Keratinocyte (primary cell): ENCODE measurements around the gene PRRT1B. TPM values are rescaled to one million over a fixed set of nuclear protein-coding genes. Genes with fewer than 3 reads are reported as not detected.

Source experiments
- DNase-seq: peaks from one replicate; pipeline ENCODE4 v3.0.0-alpha.2; 2011; ENCODE audit warnings: low read depth, missing footprints, low spot score
- FAIRE-seq: peaks from 2 replicates; lab custom pipeline; 2011; peaks lifted over from hg19 to GRCh38; lab: Jason Lieb, UNC
- H2AFZ ChIP-seq: 2 replicates; pipeline ENCODE4 v1.6.0; 2012; ENCODE audit warnings: low read length, control low read depth, inconsistent platforms; ENCODE audit not compliant: control insufficient read depth
- H3K27ac ChIP-seq: 2 replicates; pipeline ENCODE4 v1.5.1; 2011; ENCODE audit warnings: low read length; ENCODE audit not compliant: control insufficient read depth, insufficient read depth
- H3K27me3 ChIP-seq: 3 replicates; pipeline ENCODE4 v1.6.0; 2011; ENCODE audit warnings: low read length; ENCODE audit not compliant: control insufficient read depth, insufficient read depth; ENCODE audit errors: extremely low read depth
- H3K36me3 ChIP-seq, 2 experiments: 2 replicates in 1 of 2; 3 replicates in 1 of 2; pipeline ENCODE4 v1.5.1; 2011; ENCODE audit warnings: low read length in 2 of 2, mild to moderate bottlenecking in 1 of 2; ENCODE audit not compliant: control insufficient read depth in 2 of 2, insufficient read depth in 2 of 2; ENCODE audit errors: extremely low read depth in 1 of 2
- H3K4me1 ChIP-seq: 3 replicates; pipeline ENCODE4 v1.5.1; 2011; ENCODE audit warnings: low read length; ENCODE audit not compliant: control insufficient read depth, insufficient read depth; ENCODE audit errors: extremely low read depth
- H3K4me2 ChIP-seq: 3 replicates; pipeline ENCODE4 v1.6.0; 2011; ENCODE audit warnings: low read depth, low read length; ENCODE audit not compliant: control insufficient read depth, insufficient read depth; ENCODE audit errors: extremely low read depth
- H3K4me3 ChIP-seq, 3 experiments: fragments of 200-600 bp in 1 of 3; sonication (generic) in 1 of 3; 2 replicates in 2 of 3; 3 replicates in 1 of 3; pipeline ENCODE4 v1.5.1; 2011 to 2016; ENCODE audit warnings: low read length in 3 of 3, mild to moderate bottlenecking in 3 of 3, control low read depth in 2 of 3, inconsistent platforms in 1 of 3, low read depth in 1 of 3, mixed read lengths in 1 of 3, mixed run types in 1 of 3, moderate library complexity in 1 of 3; ENCODE audit not compliant: control insufficient read depth in 2 of 3, insufficient read depth in 2 of 3; ENCODE audit errors: extremely low read depth in 1 of 3
- H3K79me2 ChIP-seq: 2 replicates; pipeline ENCODE4 v1.6.0; 2012; ENCODE audit warnings: low read length; ENCODE audit not compliant: control insufficient read depth, insufficient read depth
- H3K9ac ChIP-seq: 3 replicates; pipeline ENCODE4 v1.6.0; 2011; ENCODE audit warnings: low read length; ENCODE audit not compliant: control insufficient read depth, insufficient read depth; ENCODE audit errors: extremely low read depth
- H3K9me1 ChIP-seq: 3 replicates; pipeline ENCODE4 v1.6.0; 2011; ENCODE audit warnings: low read length; ENCODE audit not compliant: control insufficient read depth, insufficient read depth; ENCODE audit errors: extremely low read depth
- H3K9me3 ChIP-seq: 2 replicates; pipeline ENCODE4 v1.5.1; 2012; ENCODE audit warnings: low read depth, low read length; ENCODE audit not compliant: control insufficient read depth
- H4K20me1 ChIP-seq: 3 replicates; pipeline ENCODE4 v1.6.0; 2011; ENCODE audit warnings: low read length; ENCODE audit not compliant: control insufficient read depth, insufficient read depth; ENCODE audit errors: extremely low read depth
- EZH2 ChIP-seq: IDR thresholded peaks from one replicate; pipeline ENCODE4 v1.6.1; 2012; ENCODE audit warnings: inconsistent platforms, mild to moderate bottlenecking, low read length, moderate library complexity
- dilution Hi-C: fragments of 300-500 bp; cut with MboI; formaldehyde crosslinking; loops from one replicate; pipeline ENCODE4 v1.7.0; 2020; ENCODE audit warnings: low sequenced_read_pairs; ENCODE audit not compliant: extremely low pct_ligation_motif_present
- polyA plus RNA-seq, 5 experiments: library from polyadenylated mRNA; depleted of rRNA in 3 of 5; stranded (reverse) in 3 of 5; stranded (forward) in 1 of 5; unstranded in 1 of 5; fragments of >200 nt; gene quantifications; 1 replicate in 1 of 5; 2 replicates in 3 of 5; 3 replicates in 1 of 5; pipeline versions ENCODE4 v1.2.1 to v1.2.3, GENCODE V29; 2011 to 2012; ENCODE audit warnings: missing spikeins in 2 of 5, low read depth in 1 of 5, low replicate concordance in 1 of 5
- TF ChIP-seq, protein P1 (sequence below), 3 experiments: IDR thresholded peaks in 1 of 3; conservative IDR thresholded peaks in 1 of 3; optimal IDR thresholded peaks in 1 of 3; 2 replicates in 2 of 3; 3 replicates in 1 of 3; pipeline versions ENCODE3 to v1.5.1; 2011; ENCODE audit warnings: low read length in 3 of 3, mild to moderate bottlenecking in 3 of 3, moderate library complexity in 2 of 3, control low read depth in 1 of 3, inconsistent platforms in 1 of 3; ENCODE audit not compliant: insufficient read depth in 2 of 3; ENCODE audit errors: extremely low read depth in 1 of 3

Gene PRRT1B
- polyA plus RNA-seq, 1 donor (not counting 4 experiments of a cell fraction or from before 2014, with no cell fraction given) = not detected

GRCh38 chr9:131529597-131530545 lies 15.5 kb upstream of the PRRT1B start:
- DNase-seq = no peak
- H3K79me2 ChIP-seq = peaks cover 8% of the 10 kb centered on the region
- no peak for FAIRE-seq
- peak overlapping the region; percentile 40 for H3K27ac ChIP-seq
- dilution Hi-C loops = no loop called here
- peaks cover 8 to 19% of the 10 kb centered on the region in 2 experiments for H3K36me3 ChIP-seq
- peak overlapping the region; percentile 77 for H3K9ac ChIP-seq
- H2AFZ ChIP-seq = peak overlapping the region; percentile 33
- H3K4me2 ChIP-seq = peak overlapping the region; percentile 95
- no peaks in the 10 kb centered on the region for H3K27me3 ChIP-seq
- H3K9me3 ChIP-seq = no peaks in the 10 kb centered on the region
- peaks cover 11% of the 10 kb centered on the region for H3K4me1 ChIP-seq
- no peaks in the 10 kb centered on the region for H4K20me1 ChIP-seq
- no peak for TF ChIP-seq EZH2
- TF ChIP-seq, protein P1, sequence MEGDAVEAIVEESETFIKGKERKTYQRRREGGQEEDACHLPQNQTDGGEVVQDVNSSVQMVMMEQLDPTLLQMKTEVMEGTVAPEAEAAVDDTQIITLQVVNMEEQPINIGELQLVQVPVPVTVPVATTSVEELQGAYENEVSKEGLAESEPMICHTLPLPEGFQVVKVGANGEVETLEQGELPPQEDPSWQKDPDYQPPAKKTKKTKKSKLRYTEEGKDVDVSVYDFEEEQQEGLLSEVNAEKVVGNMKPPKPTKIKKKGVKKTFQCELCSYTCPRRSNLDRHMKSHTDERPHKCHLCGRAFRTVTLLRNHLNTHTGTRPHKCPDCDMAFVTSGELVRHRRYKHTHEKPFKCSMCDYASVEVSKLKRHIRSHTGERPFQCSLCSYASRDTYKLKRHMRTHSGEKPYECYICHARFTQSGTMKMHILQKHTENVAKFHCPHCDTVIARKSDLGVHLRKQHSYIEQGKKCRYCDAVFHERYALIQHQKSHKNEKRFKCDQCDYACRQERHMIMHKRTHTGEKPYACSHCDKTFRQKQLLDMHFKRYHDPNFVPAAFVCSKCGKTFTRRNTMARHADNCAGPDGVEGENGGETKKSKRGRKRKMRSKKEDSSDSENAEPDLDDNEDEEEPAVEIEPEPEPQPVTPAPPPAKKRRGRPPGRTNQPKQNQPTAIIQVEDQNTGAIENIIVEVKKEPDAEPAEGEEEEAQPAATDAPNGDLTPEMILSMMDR (optimal IDR thresholded peaks at IDR 0.05 in 1 of 3, IDR thresholded peaks at IDR 0.05 in 1 of 3, conservative IDR thresholded peaks at IDR 0.05 in 1 of 3; ENCODE audit: extremely low read depth in 1 of 3, insufficient read depth in 2 of 3, low read length in 3 of 3) = peak in 1 of 3 experiments; percentile 18
- H3K4me3 ChIP-seq = peak overlapping the region; percentile 79 to 86 (median 84)
- no peaks in the 10 kb centered on the region for H3K9me1 ChIP-seq

DNA sequence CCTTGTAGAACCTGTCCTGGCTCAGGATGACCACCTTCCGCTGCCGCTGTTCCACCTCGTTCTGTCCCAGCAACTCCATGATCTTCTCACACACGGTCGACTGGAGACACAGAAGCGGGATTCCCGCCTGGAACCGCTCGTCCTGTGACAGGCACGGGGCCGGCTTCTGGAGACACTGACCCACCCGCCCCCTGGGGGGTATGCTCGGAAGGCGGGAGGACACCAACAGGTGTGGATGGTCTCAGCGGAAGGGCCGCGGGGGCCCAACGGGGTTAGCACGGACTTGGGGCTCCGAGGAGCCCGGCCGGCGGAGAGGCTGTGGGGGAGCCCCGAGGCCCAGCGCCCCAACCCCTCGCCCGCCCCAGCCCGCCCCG lies 14.8 kb upstream of the PRRT1B start:
- Histone ChIP-seq H4K20me1 (no peaks in the 10 kb centered on the region), H3K4me2 (peak overlapping the region; percentile 95), H3K9me1 (no peaks in the 10 kb centered on the region), H3K9ac (peak overlapping the region; percentile 77), H3K27ac (peak overlapping the region; percentile 40), H2AFZ (peak overlapping the region; percentile 33), H3K27me3 (no peaks in the 10 kb centered on the region), H3K9me3 (no peaks in the 10 kb centered on the region), H3K36me3 (peaks cover 8 to 15% of the 10 kb centered on the region in 2 experiments), H3K79me2 (peaks cover 8% of the 10 kb centered on the region), H3K4me3 (peak overlapping the region; percentile 79 to 86 (median 84)), H3K4me1 (peaks cover 11% of the 10 kb centered on the region)
- TF ChIP-seq, protein P1 (optimal IDR thresholded peaks at IDR 0.05 in 1 of 3, IDR thresholded peaks at IDR 0.05 in 1 of 3, conservative IDR thresholded peaks at IDR 0.05 in 1 of 3; ENCODE audit: extremely low read depth in 1 of 3, insufficient read depth in 2 of 3, low read length in 3 of 3) = peak in 1 of 3 experiments; percentile 15
- no peak for TF ChIP-seq EZH2
- no peak for FAIRE-seq
- dilution Hi-C loops = no loop called here
- DNase-seq = no peak
